ENCODE results near the gene APOBEC4.
"Not testable (repeated sequence)": the region's sequence is repeated elsewhere in the genome, so short reads cannot be mapped to it uniquely, and the experiment has no call there.

GRCh38 chr1:183679363-183679762 lies 26.2 kb upstream of the APOBEC4 start:
- TF ChIP-seq CTCF (IDR thresholded peaks at IDR 0.05; ENCODE audit: control extremely low read depth in 1 of 3, insufficient read depth in 1 of 3, low read depth in 1 of 3, low read length in 3 of 3); BRCA1 (IDR thresholded peaks at IDR 0.05; ENCODE audit: low read depth, low read length); ZNF274 (IDR thresholded peaks at IDR 0.05; ENCODE audit: borderline replicate concordance, extremely low read depth, low read length); SUZ12 (IDR thresholded peaks at IDR 0.05; ENCODE audit: low read length); POLR2A (IDR thresholded peaks at IDR 0.05; ENCODE audit: control extremely low read depth in 1 of 2, low read depth in 2 of 2, low read length in 2 of 2); JUN (IDR thresholded peaks at IDR 0.05; ENCODE audit: low read depth, low read length); EZH2 (IDR thresholded peaks at IDR 0.05; ENCODE audit: low read depth, low read length, severe bottlenecking); SIX5 (IDR thresholded peaks at IDR 0.05; ENCODE audit: low read depth, low read length); SP2 (IDR thresholded peaks at IDR 0.05; ENCODE audit: low read length); EP300 (IDR thresholded peaks at IDR 0.05; ENCODE audit: borderline replicate concordance in 1 of 2, low read depth in 2 of 2, low read length in 2 of 2): not testable (repeated sequence)
